ENCODE measurements around the gene CADM3. TPM values are rescaled to one million over a fixed set of nuclear protein-coding genes. Genes with fewer than 3 reads are reported as not detected.
A peak's percentile ranks its signal among the peaks of the same experiment; 100 is the strongest.

Gene CADM3
- total and polyA plus RNA-seq, 2 experiments from 2014 or later: 2.0 to 4.4 TPM

DNA sequence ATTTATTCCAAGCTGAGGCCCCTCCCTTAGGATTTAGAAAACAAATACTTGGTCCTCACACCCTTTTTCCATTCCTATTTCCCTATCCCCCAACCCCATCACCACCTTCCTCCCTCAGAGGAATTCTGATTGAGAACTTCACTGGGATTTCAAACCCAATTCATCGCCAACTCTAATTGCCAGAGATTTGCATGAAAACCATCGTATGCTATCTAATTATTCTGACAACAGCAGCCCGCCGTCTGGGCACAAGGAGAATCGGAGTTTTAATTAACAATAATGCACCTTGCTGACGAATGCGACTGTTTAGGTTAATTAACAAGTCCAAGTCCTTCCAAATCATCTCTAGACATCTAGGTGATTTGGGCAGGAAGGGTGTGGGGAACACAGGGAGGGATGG lies 37.6 kb downstream of the CADM3 start (continued):
- TF ChIP-seq REST (IDR thresholded peaks at IDR 0.05; ENCODE audit: unreplicated experiment): no peak
- TF ChIP-seq CREB1 (CRISPR knock-in tag; IDR thresholded peaks at IDR 0.05; ENCODE audit: low read depth): no peak
- no peak for TF ChIP-seq ZNF114 (CRISPR knock-in tag; IDR thresholded peaks at IDR 0.05)
- TF ChIP-seq, protein P1, sequence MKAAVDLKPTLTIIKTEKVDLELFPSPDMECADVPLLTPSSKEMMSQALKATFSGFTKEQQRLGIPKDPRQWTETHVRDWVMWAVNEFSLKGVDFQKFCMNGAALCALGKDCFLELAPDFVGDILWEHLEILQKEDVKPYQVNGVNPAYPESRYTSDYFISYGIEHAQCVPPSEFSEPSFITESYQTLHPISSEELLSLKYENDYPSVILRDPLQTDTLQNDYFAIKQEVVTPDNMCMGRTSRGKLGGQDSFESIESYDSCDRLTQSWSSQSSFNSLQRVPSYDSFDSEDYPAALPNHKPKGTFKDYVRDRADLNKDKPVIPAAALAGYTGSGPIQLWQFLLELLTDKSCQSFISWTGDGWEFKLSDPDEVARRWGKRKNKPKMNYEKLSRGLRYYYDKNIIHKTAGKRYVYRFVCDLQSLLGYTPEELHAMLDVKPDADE (IDR thresholded peaks at IDR 0.05): no peak
- no peak for TF ChIP-seq CTCF (conservative IDR thresholded peaks at IDR 0.05; ENCODE audit: low read depth in 2 of 2)

DNA sequence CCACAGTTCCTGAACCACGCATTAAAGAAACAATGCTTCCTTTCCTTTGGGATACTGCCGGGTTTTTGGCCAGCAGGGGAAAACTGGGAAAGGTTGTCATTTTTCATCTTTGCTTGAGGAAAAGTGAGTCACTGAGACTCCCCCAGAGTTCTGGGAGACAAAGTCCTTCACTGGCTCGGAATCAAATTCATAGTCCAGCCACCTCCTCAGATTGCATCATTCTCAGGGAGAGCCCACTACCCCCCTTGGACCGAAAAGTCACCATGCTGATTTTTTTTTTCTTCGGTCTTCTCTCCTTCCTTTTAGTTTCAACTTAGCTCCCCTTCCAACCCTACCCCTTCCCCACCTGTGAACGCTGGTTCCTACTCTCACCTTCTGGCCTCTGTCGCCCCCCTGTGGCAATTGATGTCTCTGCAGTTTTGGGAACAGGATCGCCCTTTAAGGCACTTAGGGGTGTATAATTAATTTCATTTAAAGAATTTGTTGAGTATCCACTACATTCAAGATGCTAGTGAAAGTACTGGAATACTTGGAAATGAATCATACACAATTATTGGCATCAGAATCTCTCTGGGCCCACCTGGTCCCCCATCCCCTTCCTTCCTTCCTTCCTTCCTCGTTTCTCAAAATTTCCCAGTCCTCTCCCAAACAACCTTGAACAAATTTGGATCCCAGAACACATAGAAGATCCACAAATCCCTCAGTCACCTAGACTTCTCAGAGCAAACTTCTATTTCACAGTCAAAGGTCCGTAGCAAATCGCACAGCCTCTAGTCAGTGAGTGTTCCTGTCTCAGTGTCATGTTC lies 40.1 kb downstream of the CADM3 start:
- ATAC-seq (peak; percentile 68), DNase-seq (ENCODE audit: low spot score) (peak; percentile 92)
- H3K4me1 ChIP-seq (ENCODE audit: insufficient read depth): peaks cover 12% of the 10 kb centered on the region
- TF ChIP-seq NANOG (IDR thresholded peaks at IDR 0.05; ENCODE audit: borderline replicate concordance) (no peak), CTCF (conservative IDR thresholded peaks at IDR 0.05; ENCODE audit: low read depth in 2 of 2) (peak; percentile 98 to 99)
- H2AFZ ChIP-seq: peak overlapping the region; percentile 91
- H3K79me2 ChIP-seq (replicated peaks; ENCODE audit: insufficient read depth): no peaks in the 10 kb centered on the region
- H3K4me1 Mint-ChIP-seq: peaks cover 40% of the 10 kb centered on the region
- H3K4me3 Mint-ChIP-seq: peak overlapping the region; percentile 53; the same call in 2 of the 3 replicates
- H3K9me2 ChIP-seq (ENCODE audit: insufficient read depth): no peaks in the 10 kb centered on the region
- no peaks in the 10 kb centered on the region for H3K36me3 Mint-ChIP-seq (ENCODE audit: low read depth)
- no peaks in the 10 kb centered on the region for H4K20me1 ChIP-seq (replicated peaks; ENCODE audit: insufficient read depth)
- H3K27ac Mint-ChIP-seq: no peak overlapping the region
- H3K27ac ChIP-seq (ENCODE audit: low read depth): no peak overlapping the region
- H3K36me3 ChIP-seq (ENCODE audit: insufficient read depth): no peaks in the 10 kb centered on the region
- H3K27me3 ChIP-seq (ENCODE audit: insufficient read depth): no peaks in the 10 kb centered on the region
- 0 out of 2 replicates have a peak overlapping the region, but pooled peaks have one; percentile 19 for H3K4me3 ChIP-seq
- peaks cover 11% of the 10 kb centered on the region for H3K27me3 Mint-ChIP-seq (ENCODE audit: insufficient read depth, low read depth, poor library complexity)
- peak overlapping the region; percentile 44 for H3K4me2 ChIP-seq
- H3K9me3 Mint-ChIP-seq: no peaks in the 10 kb centered on the region
- no peaks in the 10 kb centered on the region for H3F3A ChIP-seq (replicated peaks; ENCODE audit: low read depth)
